HG03521 (cell line): Measurements from ENCODE around the gene IL18R1.

Experiments
- ATAC-seq: cut with Tn5 transposase; IDR thresholded peaks from one replicate; pipeline ENCODE4 v1.9.1; 2021; ENCODE audit warnings: mild to moderate bottlenecking, moderate library complexity; ENCODE audit not compliant: unreplicated experiment

The IL18R1 gene

DNA sequence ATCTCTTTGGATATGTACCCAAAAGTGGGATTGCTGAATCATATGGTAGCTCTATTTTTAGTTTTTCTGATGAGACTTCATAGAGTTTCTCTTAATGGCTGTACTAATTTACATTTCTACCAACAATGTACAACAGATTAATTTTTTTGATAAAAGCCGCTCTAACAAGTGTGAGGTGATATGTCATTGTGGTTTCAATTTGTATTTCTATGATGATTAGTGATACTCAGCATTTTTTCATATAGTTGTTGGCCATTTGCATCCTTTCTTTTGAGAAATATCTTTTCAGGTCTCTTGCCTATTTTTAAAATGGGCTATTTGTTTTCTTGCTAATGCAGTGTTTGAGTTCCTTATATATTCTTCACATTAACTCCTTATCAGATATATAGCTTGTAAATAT, 71.7 kb downstream of the IL18R1 start:
- no peak for ATAC-seq

DNA sequence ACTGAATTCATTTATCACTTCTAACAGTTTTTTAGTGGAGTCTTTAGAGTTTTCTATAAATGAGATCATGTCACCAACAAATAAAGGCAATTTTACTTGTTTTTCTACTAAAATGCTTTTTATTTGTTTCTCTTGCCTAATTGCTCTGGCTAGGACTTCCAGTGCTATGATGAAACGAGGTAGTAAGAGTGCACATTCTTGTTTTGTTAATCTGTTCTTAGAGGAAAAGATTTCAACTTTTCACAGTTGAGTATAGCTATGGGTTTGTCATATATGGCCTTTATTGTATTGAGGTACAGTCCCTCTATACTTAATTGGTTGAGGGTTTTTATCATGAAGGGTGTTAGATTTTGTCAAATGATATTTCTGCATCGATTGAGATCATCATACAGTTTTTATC, 73.0 kb downstream of the IL18R1 start:
- no peak for ATAC-seq

DNA sequence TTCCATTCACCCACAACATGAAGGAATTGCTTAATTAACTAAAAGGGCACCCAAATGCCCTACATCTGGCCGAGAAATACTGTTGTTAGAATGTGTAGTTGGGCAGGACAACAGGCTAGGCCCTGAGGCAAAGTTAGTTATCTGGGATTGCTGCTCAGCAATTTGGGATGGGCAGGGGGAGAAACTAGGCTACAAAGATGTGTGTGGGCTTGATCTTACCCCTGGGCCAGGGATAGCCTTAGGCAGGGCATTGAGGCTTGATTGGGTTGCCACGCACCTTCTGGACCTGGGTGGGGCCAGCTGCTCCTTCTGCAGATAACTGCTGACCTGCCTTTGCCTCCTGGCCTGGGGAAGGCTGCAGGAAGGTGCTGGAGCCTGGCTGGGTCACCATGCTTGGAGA, 76.8 kb downstream of the IL18R1 start:
- ATAC-seq = no peak

- no peak for ATAC-seq
These were observed 78.5 kb downstream of the IL18R1 start for GRCh38 chr2:102433973-102434654.

DNA sequence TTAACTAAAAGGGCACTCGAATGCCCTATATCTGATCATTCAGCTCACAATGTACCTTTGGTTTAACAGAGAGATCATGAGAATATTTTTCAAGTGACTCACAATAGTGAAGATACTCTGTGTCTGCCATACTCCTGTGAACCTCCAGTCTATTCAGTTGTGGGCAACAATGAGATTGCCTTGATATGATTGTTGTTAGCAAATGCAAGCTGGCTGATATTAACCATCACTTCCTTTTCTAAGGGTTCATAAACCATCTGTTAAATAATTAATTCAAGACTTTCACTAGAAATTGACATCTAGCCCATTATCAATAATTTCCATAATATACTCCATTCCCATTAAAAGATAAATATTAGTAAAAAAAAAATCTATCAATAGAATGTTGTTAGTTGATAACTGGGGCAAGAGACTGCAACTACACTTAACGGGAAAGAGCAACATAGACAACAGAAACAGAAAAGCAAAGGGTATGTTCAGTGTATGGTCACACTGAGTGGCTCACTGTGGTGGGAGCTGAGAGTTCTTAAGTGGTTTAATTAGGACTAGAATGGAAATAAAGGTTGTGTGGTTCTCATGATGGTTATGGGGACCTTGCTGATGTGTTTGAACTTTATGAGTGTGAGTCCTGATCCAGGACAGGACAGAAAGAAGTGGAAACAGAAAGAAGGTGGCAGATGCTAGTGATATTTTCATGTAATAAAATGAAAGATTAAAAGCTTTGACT, 79.2 kb downstream of the IL18R1 start:
- no peak for ATAC-seq

DNA sequence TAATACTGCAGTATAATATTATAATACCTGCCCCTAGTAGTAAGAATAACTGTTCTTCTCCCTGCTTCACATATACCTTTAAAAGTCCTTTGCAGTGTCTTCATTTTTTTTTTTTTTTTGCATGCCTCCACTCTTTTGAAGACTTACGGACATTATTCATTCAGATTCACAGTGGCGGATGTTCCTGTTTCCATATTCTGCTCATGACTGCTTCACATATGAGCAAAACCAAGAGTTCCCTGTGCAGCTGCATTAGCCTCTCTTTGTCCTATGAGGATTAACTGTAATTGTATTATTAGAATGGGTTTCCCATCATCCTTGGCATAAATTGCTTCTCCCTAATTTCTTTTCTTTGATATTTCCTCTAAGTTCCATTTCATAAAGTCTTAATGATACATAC, 80.1 kb downstream of the IL18R1 start:
- ATAC-seq = no peak

DNA sequence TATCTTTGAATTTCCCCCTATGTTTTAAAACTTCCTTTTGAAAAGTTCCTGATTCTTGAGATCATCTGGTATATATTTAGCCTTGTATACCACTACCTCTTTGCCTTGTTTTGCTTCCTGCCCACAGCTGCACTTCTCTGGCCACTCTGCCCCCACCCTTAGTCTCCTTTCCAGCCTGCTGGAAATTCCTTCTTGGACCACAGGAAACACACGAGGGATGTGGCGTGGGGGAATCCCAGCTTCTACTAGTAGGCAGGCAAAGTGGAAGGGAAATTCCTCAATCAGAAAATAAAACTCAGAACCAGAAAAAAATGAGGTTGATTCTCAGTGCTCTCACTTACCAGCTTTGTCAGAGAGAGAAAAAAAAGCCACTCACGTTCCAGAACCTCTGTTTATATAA, 80.7 kb downstream of the IL18R1 start:
- no peak for ATAC-seq

DNA sequence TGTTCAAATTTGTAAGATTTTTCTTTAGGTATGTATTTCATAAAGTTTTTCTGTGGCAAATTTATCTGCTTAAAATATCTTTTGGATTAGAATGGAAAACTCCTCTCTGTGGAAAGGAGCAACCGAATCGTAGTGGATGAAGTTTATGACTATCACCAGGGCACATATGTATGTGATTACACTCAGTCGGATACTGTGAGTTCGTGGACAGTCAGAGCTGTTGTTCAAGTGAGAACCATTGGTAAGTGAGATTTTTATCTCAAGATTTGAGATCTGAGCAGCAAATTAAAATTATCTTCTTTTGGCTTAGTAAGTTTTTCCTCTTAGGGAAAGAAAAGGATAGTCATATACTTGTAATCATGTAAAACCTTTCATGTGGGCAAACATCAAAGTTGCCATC, 81.5 kb downstream of the IL18R1 start:
- no peak for ATAC-seq

- no peak for ATAC-seq
These were observed 82.5 kb downstream of the IL18R1 start for GRCh38 chr2:102438111-102438510.

GRCh38 chr2:102438578-102438977, 83.0 kb downstream of the IL18R1 start:
- no peak for ATAC-seq

- ATAC-seq = no peak
These were observed 83.6 kb downstream of the IL18R1 start for GRCh38 chr2:102439065-102439695.

GRCh38 chr2:102442967-102443828, 87.6 kb downstream of the IL18R1 start:
- ATAC-seq = no peak

- ATAC-seq = no peak
These were observed 88.6 kb downstream of the IL18R1 start for GRCh38 chr2:102444233-102444632.

- ATAC-seq = no peak
These were observed 91.3 kb downstream of the IL18R1 start for GRCh38 chr2:102446936-102447335.
